Peyer's patch (tissue), 4 donors: ENCODE data around the gene FZD1.

Source experiments
- POLR2A ChIP-seq, 2 donors: fragments of 450-650 bp; IDR thresholded peaks; one replicate each; pipeline ENCODE4 v1.5.1; 2017; ENCODE audit warnings: antibody characterized with exemption in 2 of 2, mild to moderate bottlenecking in 2 of 2, moderate library complexity in 2 of 2
- TF ChIP-seq, protein P1 (sequence below), 6 experiments: fragments of 450-650 bp in 4 of 6; fragments of 200-600 bp in 2 of 6; sonication (generic) in 1 of 6; IDR thresholded peaks; one replicate each; pipeline ENCODE4 v1.5.1; 2017 to 2019; ENCODE audit warnings: antibody characterized with exemption in 6 of 6, mild to moderate bottlenecking in 3 of 6, moderate library complexity in 1 of 6

GRCh38 chr7:91285696-91286355 is 21.6 kb downstream of the FZD1 start:
- TF ChIP-seq, protein P1, sequence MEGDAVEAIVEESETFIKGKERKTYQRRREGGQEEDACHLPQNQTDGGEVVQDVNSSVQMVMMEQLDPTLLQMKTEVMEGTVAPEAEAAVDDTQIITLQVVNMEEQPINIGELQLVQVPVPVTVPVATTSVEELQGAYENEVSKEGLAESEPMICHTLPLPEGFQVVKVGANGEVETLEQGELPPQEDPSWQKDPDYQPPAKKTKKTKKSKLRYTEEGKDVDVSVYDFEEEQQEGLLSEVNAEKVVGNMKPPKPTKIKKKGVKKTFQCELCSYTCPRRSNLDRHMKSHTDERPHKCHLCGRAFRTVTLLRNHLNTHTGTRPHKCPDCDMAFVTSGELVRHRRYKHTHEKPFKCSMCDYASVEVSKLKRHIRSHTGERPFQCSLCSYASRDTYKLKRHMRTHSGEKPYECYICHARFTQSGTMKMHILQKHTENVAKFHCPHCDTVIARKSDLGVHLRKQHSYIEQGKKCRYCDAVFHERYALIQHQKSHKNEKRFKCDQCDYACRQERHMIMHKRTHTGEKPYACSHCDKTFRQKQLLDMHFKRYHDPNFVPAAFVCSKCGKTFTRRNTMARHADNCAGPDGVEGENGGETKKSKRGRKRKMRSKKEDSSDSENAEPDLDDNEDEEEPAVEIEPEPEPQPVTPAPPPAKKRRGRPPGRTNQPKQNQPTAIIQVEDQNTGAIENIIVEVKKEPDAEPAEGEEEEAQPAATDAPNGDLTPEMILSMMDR (IDR thresholded peaks at IDR 0.05), result no peak
- no peak for TF ChIP-seq POLR2A (IDR thresholded peaks at IDR 0.05)
